ENCODE results near the gene CAPN10.
A peak's percentile ranks its signal among the peaks of the same experiment; 100 is the strongest.

The CAPN10 gene

DNA sequence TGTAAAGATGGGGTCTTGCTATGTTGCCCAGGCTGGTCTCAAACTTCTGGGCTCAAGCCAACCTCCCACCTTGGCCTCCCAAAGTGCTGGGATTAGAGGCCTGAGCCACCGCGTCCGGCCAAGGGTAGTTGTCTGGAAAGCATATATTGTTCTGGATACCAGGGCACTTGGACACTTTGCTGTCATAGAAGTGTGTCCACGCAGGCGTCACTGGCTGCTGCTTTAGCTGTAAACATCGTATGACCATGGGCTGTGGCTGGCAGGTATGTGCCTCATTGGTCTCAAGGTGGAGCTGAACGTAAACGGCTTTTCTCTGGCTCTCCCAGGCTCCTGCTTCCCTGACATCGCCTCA lies 35.5 kb downstream of the CAPN10 start:
- Histone ChIP-seq H3K9ac (ENCODE audit: low read length in 5 of 5) (no peak overlapping the region), H3K36me3 (ENCODE audit: control insufficient read depth in 5 of 5, insufficient read depth in 5 of 5, low read length in 5 of 5) (no peaks in the 10 kb centered on the region), H3K27me3 (ENCODE audit: control insufficient read depth in 5 of 5, insufficient read depth in 4 of 5, low read length in 5 of 5) (peaks cover 0 to 6% (median 3%) of the 10 kb centered on the region in 5 donors), H3K9me3 (ENCODE audit: control insufficient read depth in 5 of 5, low read length in 5 of 5) (peaks cover 0 to 6% (median 0%) of the 10 kb centered on the region in 5 donors), H3K27ac (ENCODE audit: low read depth, low read length) (no peak overlapping the region), H3K4me3 (ENCODE audit: low read depth in 1 of 5, low read length in 5 of 5) (no peak overlapping the region), H3K4me1 (ENCODE audit: control insufficient read depth in 5 of 5, insufficient read depth in 5 of 5, low read length in 5 of 5) (peaks cover 0 to 22% (median 8%) of the 10 kb centered on the region in 5 donors)

DNA sequence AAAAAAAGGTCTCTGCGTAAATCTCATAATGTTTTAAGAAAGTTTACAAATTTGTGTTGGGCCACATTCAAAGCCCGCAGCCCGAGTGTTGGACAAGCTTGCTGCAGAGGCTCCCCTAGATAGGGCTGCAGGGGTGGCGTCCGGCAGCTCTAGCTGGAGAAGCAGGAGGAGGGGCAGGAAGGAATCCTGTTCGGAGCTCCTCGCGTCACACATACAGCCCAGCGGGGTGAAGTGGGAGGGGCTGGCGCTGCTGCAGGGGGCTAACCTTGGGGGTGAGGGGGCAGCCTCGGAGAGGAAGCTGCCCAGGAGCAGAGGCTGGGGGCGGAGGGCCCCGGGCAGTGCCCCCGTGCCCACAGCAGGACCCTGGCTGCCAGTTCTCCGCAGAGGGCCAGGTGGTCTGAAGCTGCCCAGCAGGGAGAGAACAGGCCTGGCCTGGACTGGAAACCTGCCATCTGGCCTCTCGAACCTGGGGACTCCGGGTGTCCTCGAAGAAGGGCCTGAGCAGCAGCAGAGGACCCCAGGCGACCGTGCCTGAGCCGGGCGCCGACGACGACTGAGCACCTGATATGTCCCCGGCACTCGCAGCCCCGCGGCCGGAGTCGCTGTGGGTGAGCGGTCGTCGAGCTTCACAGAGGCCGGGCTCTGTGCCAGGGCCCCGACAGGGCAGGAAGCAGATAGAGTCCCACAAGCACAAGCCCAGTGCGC lies 36.1 kb downstream of the CAPN10 start:
- H3K9ac ChIP-seq (ENCODE audit: low read length in 5 of 5) = no peak overlapping the region
- peaks cover 0 to 24% (median 9%) of the 10 kb centered on the region in 5 donors for H3K4me1 ChIP-seq (ENCODE audit: control insufficient read depth in 5 of 5, insufficient read depth in 5 of 5, low read length in 5 of 5)
- no peak overlapping the region for H3K27ac ChIP-seq (ENCODE audit: low read depth, low read length)
- no peak overlapping the region for H3K4me3 ChIP-seq (ENCODE audit: low read depth in 1 of 5, low read length in 5 of 5)
- no peaks in the 10 kb centered on the region for H3K36me3 ChIP-seq (ENCODE audit: control insufficient read depth in 5 of 5, insufficient read depth in 5 of 5, low read length in 5 of 5)
- H3K27me3 ChIP-seq (ENCODE audit: control insufficient read depth in 5 of 5, insufficient read depth in 4 of 5, low read length in 5 of 5) = peaks cover 0 to 8% (median 3%) of the 10 kb centered on the region in 5 donors
- peaks cover 0 to 3% (median 0%) of the 10 kb centered on the region in 5 donors for H3K9me3 ChIP-seq (ENCODE audit: control insufficient read depth in 5 of 5, low read length in 5 of 5)

DNA sequence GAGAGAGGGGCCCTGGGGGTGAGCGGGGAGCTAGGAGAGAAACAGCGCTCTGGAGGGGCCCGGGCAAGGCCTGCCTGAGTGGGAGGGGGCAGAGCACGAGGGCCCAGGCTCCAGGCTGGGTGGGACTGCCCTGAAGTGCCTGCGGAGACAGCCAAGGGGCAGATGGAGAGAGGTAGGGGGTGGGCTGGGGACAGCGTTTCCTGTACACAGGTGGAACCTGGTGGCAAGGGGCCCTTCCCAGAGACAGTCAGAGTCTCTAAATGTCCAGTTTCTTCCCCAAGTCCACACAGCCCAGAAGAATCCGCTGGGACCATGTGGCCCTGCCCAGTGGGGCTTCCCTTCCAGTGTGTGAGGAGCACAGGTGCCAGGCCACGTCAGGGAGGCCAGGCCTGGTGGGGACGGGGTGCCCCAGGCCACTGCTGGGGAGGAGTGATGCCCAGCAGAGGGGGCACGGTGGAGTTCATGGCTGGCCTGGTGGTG lies 37.0 kb downstream of the CAPN10 start:
- H3K9ac ChIP-seq (ENCODE audit: low read length in 5 of 5) = no peak overlapping the region
- peaks cover 0 to 24% (median 9%) of the 10 kb centered on the region in 5 donors for H3K4me1 ChIP-seq (ENCODE audit: control insufficient read depth in 5 of 5, insufficient read depth in 5 of 5, low read length in 5 of 5)
- H3K27ac ChIP-seq (ENCODE audit: low read depth, low read length) = no peak overlapping the region
- no peak overlapping the region for H3K4me3 ChIP-seq (ENCODE audit: low read depth in 1 of 5, low read length in 5 of 5)
- no peaks in the 10 kb centered on the region for H3K36me3 ChIP-seq (ENCODE audit: control insufficient read depth in 5 of 5, insufficient read depth in 5 of 5, low read length in 5 of 5)
- peaks cover 3 to 11% (median 9%) of the 10 kb centered on the region in 5 donors for H3K27me3 ChIP-seq (ENCODE audit: control insufficient read depth in 5 of 5, insufficient read depth in 4 of 5, low read length in 5 of 5)
- H3K9me3 ChIP-seq (ENCODE audit: control insufficient read depth in 5 of 5, low read length in 5 of 5) = no peaks in the 10 kb centered on the region

GRCh38 chr2:240624011-240624949 lies 37.7 kb downstream of the CAPN10 start:
- no peak overlapping the region for H3K27ac ChIP-seq (ENCODE audit: low read depth, low read length)
- H3K4me1 ChIP-seq (ENCODE audit: control insufficient read depth in 5 of 5, insufficient read depth in 5 of 5, low read length in 5 of 5) = peaks cover 0 to 24% (median 9%) of the 10 kb centered on the region in 5 donors
- H3K36me3 ChIP-seq (ENCODE audit: control insufficient read depth in 5 of 5, insufficient read depth in 5 of 5, low read length in 5 of 5) = no peaks in the 10 kb centered on the region
- no peak overlapping the region for H3K9ac ChIP-seq (ENCODE audit: low read length in 5 of 5)
- H3K9me3 ChIP-seq (ENCODE audit: control insufficient read depth in 5 of 5, low read length in 5 of 5) = no peaks in the 10 kb centered on the region
- peaks cover 3 to 18% (median 10%) of the 10 kb centered on the region in 5 donors for H3K27me3 ChIP-seq (ENCODE audit: control insufficient read depth in 5 of 5, insufficient read depth in 4 of 5, low read length in 5 of 5)
- no peak overlapping the region for H3K4me3 ChIP-seq (ENCODE audit: low read depth in 1 of 5, low read length in 5 of 5)

DNA sequence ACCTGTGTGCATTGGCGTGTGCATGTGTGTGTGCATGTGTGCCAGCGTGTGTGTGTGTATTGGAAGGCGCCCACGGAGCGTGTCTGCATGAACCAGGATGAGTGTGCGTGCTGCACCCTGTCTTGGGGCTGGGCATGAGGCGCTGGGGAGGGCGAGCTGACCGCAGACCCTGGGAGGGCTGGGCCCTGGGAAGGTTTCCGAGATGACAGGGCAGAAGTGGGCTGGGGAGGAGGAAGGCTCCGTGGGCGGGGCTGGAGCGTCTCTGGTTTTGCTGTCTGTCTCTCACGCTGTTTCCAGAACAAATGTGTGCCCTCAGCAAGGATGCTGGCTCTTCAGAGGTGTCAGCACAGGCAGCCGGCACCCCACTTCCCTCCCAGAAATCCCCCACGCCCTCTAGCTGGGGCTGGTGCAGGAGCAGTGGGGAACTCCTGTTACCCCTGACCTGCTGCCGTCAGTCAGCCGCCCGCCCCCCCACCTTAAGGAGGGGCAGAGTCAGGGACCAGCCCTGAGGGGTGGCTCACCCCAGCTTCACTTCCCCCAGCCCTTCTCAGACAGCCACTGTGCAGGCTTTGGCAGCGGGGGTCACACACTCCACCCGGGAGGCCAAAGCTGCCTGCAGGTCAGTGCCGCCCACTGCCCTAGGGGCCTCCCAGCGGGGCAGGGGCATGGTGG lies 38.6 kb downstream of the CAPN10 start, which contains the start of gene GPR35:
Gene GPR35 (plus strand): TSS at position 531 of the 672 bp plus-strand sequence. CDS start 4,473 bp downstream, outside the sequence.
- no peak within 1 kb of the TSS for H3K9ac ChIP-seq (ENCODE audit: low read length in 5 of 5)
- no peak within 1 kb of the TSS for H3K27ac ChIP-seq (ENCODE audit: low read depth, low read length)
- peaks cover 3 to 23% (median 13%) of the 10 kb centered on the region in 5 donors for H3K27me3 ChIP-seq (ENCODE audit: control insufficient read depth in 5 of 5, insufficient read depth in 4 of 5, low read length in 5 of 5)
- no peak within 1 kb of the TSS for H3K4me3 ChIP-seq (ENCODE audit: low read depth in 1 of 5, low read length in 5 of 5)
- peaks cover 0 to 24% (median 9%) of the 10 kb centered on the region in 5 donors for H3K4me1 ChIP-seq (ENCODE audit: control insufficient read depth in 5 of 5, insufficient read depth in 5 of 5, low read length in 5 of 5)
- H3K9me3 ChIP-seq (ENCODE audit: control insufficient read depth in 5 of 5, low read length in 5 of 5) = no peaks in the 10 kb centered on the region
- no peaks in the 10 kb centered on the region for H3K36me3 ChIP-seq (ENCODE audit: control insufficient read depth in 5 of 5, insufficient read depth in 5 of 5, low read length in 5 of 5)

DNA sequence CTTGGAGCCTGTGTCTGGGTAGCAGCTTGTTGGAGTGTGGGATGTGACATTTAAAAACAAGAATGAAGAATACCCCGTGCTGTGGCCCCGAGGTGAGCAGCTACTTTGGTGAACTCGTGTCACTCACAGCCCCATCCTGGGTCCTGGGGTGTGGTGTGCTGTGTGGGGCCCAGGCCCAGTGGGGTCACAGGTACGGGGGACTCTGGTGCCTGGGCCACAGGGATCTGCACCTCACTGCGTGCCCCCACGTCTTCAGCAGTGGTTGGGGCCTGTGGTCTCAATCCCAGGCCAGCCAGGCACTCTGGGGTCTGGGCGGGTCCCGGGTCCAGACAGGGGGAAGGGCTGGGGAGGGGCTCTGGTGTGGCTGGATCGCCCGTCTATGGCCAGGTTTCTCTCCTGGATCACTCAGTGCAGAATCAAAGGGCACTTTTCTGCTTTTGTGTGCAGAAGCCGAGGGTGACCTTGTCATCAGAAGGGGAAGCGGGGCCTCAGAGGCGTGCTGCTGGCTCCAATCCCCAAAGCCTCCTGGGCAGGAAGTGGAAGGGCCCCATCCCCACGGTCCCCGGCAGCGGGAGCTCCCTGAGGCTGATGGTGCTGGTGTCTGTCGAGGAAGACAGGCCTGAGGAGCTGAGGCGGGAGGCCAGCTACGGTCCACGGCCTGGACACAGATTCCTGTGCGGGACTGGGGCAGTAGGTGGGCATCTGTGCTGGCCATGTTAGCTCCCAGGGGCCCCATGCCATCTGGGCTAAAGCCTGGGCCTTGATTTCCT lies 40.2 kb downstream of the CAPN10 start:
- Histone ChIP-seq H3K36me3 (ENCODE audit: control insufficient read depth in 5 of 5, insufficient read depth in 5 of 5, low read length in 5 of 5) (no peaks in the 10 kb centered on the region), H3K4me3 (ENCODE audit: low read depth in 1 of 5, low read length in 5 of 5) (no peak overlapping the region), H3K9me3 (ENCODE audit: control insufficient read depth in 5 of 5, low read length in 5 of 5) (no peaks in the 10 kb centered on the region), H3K27me3 (ENCODE audit: control insufficient read depth in 5 of 5, insufficient read depth in 4 of 5, low read length in 5 of 5) (peaks cover 11 to 27% (median 20%) of the 10 kb centered on the region in 5 donors), H3K4me1 (ENCODE audit: control insufficient read depth in 5 of 5, insufficient read depth in 5 of 5, low read length in 5 of 5) (peaks cover 0 to 24% (median 9%) of the 10 kb centered on the region in 5 donors), H3K27ac (ENCODE audit: low read depth, low read length) (no peak overlapping the region), H3K9ac (ENCODE audit: low read length in 5 of 5) (peak overlapping the region in 1 of 5 donors; percentile 4)

DNA sequence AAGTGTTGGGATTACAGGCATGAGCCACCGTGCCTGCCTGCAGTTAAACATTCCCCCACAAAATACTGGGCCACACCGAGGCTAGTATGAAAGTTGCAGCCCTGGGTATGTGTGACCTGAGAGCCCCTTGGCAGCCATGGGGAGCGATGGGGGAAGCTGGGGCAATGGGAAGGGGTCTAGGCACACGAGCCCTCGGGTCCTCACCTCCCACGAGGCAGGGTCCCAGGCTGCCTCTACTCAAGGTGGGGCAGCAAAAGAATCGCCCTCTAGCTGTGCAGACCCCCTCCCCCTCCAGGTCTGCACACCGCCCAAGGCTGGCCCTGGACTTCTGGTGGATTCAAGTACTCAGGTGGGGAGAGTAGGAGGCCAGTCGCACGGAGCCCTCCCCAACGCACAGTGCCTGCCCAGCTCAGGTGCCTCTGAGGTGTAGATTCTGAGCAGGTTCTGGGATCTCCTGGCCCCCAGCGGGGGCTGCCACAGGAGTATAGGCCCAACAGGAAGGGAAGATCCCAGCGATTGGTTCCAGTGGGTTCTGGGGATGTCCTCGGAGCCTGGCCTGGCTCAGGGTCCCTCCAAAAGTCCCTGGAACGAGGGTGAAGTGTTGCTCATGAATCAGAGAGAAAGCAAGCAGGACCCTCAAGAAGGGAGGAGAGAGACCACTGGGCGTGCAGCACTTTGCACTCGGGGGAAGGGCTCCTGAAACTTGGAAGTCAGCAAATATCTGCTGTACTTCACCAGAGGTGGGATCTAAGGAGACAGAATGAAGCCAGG lies 41.4 kb downstream of the CAPN10 start:
- no peaks in the 10 kb centered on the region for H3K9me3 ChIP-seq (ENCODE audit: control insufficient read depth in 5 of 5, low read length in 5 of 5)
- H3K36me3 ChIP-seq (ENCODE audit: control insufficient read depth in 5 of 5, insufficient read depth in 5 of 5, low read length in 5 of 5) = no peaks in the 10 kb centered on the region
- H3K4me3 ChIP-seq (ENCODE audit: low read depth in 1 of 5, low read length in 5 of 5) = no peak overlapping the region
- H3K9ac ChIP-seq (ENCODE audit: low read length in 5 of 5) = no peak overlapping the region
- peaks cover 0 to 21% (median 6%) of the 10 kb centered on the region in 5 donors for H3K4me1 ChIP-seq (ENCODE audit: control insufficient read depth in 5 of 5, insufficient read depth in 5 of 5, low read length in 5 of 5)
- H3K27ac ChIP-seq (ENCODE audit: low read depth, low read length) = no peak overlapping the region
- peaks cover 9 to 28% (median 20%) of the 10 kb centered on the region in 5 donors for H3K27me3 ChIP-seq (ENCODE audit: control insufficient read depth in 5 of 5, insufficient read depth in 4 of 5, low read length in 5 of 5)

- Histone ChIP-seq H3K27ac (ENCODE audit: low read depth, low read length) (no peak overlapping the region), H3K4me3 (ENCODE audit: low read depth in 1 of 5, low read length in 5 of 5) (no peak overlapping the region), H3K27me3 (ENCODE audit: control insufficient read depth in 5 of 5, insufficient read depth in 4 of 5, low read length in 5 of 5) (peaks cover 9 to 28% (median 20%) of the 10 kb centered on the region in 5 donors), H3K9me3 (ENCODE audit: control insufficient read depth in 5 of 5, low read length in 5 of 5) (no peaks in the 10 kb centered on the region), H3K9ac (ENCODE audit: low read length in 5 of 5) (no peak overlapping the region), H3K36me3 (ENCODE audit: control insufficient read depth in 5 of 5, insufficient read depth in 5 of 5, low read length in 5 of 5) (no peaks in the 10 kb centered on the region), H3K4me1 (ENCODE audit: control insufficient read depth in 5 of 5, insufficient read depth in 5 of 5, low read length in 5 of 5) (peaks cover 0 to 21% (median 6%) of the 10 kb centered on the region in 5 donors)
Observed at GRCh38 chr2:240628507-240628807, 41.9 kb downstream of the CAPN10 start.
